ENCODE measurements around the gene CD274.

CD274 gene

DNA sequence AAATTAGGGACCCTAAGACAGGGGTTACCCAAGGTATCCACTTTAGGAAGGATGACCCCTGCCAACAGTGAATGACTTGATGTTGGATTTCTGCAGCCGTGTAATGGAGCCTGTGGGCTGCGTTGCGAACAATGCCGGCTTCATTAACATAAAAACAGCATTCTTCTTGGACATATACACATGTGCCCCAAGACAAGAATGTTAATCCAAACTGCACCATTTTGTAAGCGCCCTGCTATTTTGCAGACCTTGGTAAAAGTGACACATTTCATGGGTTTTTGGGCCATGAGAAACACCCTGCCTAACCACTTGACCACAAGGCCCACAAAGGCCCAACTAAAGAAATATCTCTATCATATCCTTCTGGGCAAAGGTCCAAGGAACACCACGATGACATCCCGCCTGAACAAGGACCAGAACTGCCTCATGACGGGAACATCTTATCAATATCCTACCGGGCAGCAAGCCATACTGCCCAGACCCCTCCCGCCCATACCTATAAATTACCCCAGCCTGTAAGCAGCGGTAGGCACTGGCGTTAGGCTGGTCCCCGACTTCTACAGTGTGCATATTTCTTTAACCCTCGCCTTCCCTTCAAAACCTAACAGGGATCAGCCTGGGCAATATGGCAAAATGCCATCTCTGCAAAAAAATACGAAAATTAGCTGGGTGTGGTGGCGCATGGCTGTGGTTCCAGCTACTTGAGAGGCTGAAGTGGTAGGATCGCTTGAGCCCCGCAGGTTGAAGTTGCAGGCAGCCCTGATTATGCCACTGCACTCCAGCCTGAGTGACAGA, 50.3 kb downstream of the CD274 start:
- no peak for DNase-seq

DNA sequence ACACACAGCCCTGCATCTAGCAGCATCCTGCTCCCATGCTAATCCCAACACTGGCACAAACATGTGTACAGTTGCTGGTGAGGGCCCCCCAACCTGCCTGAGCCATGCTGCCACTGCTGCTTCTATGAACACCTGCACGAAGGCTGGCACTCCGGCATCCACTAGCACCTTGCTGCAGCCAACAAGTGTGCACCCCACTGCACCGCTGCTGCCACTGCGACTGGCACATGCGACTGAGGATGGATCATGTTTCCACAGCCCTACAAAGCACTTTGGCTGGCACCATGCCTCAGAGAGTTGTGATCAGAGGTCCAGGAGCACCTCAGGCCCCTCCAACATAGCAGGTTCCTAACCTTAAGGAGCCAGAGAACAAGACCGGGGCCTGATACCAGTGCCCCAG, 52.2 kb downstream of the CD274 start:
- Histone ChIP-seq H3K9me2 (replicated peaks; ENCODE audit: insufficient read depth, low read length) (no peaks in the 10 kb centered on the region), H3F3A (ENCODE audit: insufficient read depth, low read length) (no peaks in the 10 kb centered on the region), H3K79me2 (ENCODE audit: low read length) (no peaks in the 10 kb centered on the region), H3K4me3 (ENCODE audit: low read length) (no peak overlapping the region), H3K4me2 (ENCODE audit: low read depth, low read length) (no peak overlapping the region), H3K27ac (ENCODE audit: low read length) (no peak overlapping the region), H2AFZ (ENCODE audit: low read length) (no peak overlapping the region), H3K4me1 (ENCODE audit: low read length) (no peaks in the 10 kb centered on the region), H3K27me3 (replicated peaks; ENCODE audit: insufficient read depth, low read length) (no peaks in the 10 kb centered on the region), H3K9ac (ENCODE audit: low read length) (no peak overlapping the region), H4K20me1 (ENCODE audit: insufficient read depth, low read length) (no peaks in the 10 kb centered on the region), H3K36me3 (replicated peaks; ENCODE audit: insufficient read depth, low read length) (no peaks in the 10 kb centered on the region), H3K9me3 (replicated peaks; ENCODE audit: insufficient read depth, low read length) (no peaks in the 10 kb centered on the region)
- no peak for TF ChIP-seq EZH2 (optimal IDR thresholded peaks at IDR 0.05; ENCODE audit: low read depth, low read length)
- no peak for TF ChIP-seq EZH2phosphoT487 (IDR thresholded peaks at IDR 0.05; ENCODE audit: low read length)
- TF ChIP-seq, protein P1, sequence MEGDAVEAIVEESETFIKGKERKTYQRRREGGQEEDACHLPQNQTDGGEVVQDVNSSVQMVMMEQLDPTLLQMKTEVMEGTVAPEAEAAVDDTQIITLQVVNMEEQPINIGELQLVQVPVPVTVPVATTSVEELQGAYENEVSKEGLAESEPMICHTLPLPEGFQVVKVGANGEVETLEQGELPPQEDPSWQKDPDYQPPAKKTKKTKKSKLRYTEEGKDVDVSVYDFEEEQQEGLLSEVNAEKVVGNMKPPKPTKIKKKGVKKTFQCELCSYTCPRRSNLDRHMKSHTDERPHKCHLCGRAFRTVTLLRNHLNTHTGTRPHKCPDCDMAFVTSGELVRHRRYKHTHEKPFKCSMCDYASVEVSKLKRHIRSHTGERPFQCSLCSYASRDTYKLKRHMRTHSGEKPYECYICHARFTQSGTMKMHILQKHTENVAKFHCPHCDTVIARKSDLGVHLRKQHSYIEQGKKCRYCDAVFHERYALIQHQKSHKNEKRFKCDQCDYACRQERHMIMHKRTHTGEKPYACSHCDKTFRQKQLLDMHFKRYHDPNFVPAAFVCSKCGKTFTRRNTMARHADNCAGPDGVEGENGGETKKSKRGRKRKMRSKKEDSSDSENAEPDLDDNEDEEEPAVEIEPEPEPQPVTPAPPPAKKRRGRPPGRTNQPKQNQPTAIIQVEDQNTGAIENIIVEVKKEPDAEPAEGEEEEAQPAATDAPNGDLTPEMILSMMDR (IDR thresholded peaks at IDR 0.05; ENCODE audit: low read length), result no peak
- DNase-seq, result no peak

More for the DNA sequence above, 50.3 kb downstream of the CD274 start:
- Histone ChIP-seq H3K27me3 (replicated peaks; ENCODE audit: insufficient read depth, low read length) (no peaks in the 10 kb centered on the region), H3K9ac (ENCODE audit: low read length) (no peak overlapping the region), H3F3A (ENCODE audit: insufficient read depth, low read length) (no peaks in the 10 kb centered on the region), H3K4me1 (ENCODE audit: low read length) (no peaks in the 10 kb centered on the region), H4K20me1 (ENCODE audit: insufficient read depth, low read length) (no peaks in the 10 kb centered on the region), H3K79me2 (ENCODE audit: low read length) (no peaks in the 10 kb centered on the region), H3K9me2 (replicated peaks; ENCODE audit: insufficient read depth, low read length) (no peaks in the 10 kb centered on the region), H3K36me3 (replicated peaks; ENCODE audit: insufficient read depth, low read length) (no peaks in the 10 kb centered on the region), H3K9me3 (replicated peaks; ENCODE audit: insufficient read depth, low read length) (no peaks in the 10 kb centered on the region), H3K4me2 (ENCODE audit: low read depth, low read length) (no peak overlapping the region), H3K4me3 (ENCODE audit: low read length) (no peak overlapping the region), H2AFZ (ENCODE audit: low read length) (no peak overlapping the region), H3K27ac (ENCODE audit: low read length) (no peak overlapping the region)
- TF ChIP-seq EZH2phosphoT487 (IDR thresholded peaks at IDR 0.05; ENCODE audit: low read length), result no peak
- no peak for TF ChIP-seq EZH2 (optimal IDR thresholded peaks at IDR 0.05; ENCODE audit: low read depth, low read length)
- TF ChIP-seq, protein P1 (IDR thresholded peaks at IDR 0.05; ENCODE audit: low read length), result no peak

DNA sequence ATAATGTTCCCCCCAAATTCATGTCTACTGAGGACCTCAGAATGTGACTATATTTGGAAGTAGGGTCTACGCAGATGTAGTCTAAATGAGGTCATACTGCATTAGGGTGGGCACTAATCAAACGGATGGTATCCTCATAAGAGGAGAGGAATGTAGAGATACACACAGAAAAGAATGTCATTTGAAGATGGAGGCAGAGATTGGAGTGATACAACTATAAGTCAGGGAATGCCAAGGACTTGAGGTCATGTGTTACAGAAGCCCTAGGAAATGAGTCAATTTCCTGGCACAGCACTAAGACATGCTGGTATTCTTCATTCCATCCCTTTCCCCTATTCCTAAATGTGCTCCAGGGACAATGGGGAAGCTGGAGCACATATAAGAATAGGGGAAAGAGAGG, 59.2 kb downstream of the CD274 start:
- H3K36me3 ChIP-seq (replicated peaks; ENCODE audit: insufficient read depth, low read length), result no peaks in the 10 kb centered on the region
- H3K4me1 ChIP-seq (ENCODE audit: low read length), result peaks cover 10% of the 10 kb centered on the region
- no peaks in the 10 kb centered on the region for H4K20me1 ChIP-seq (ENCODE audit: insufficient read depth, low read length)
- peak overlapping the region; percentile 85; the same call in 1 of the 2 replicates for H3K4me2 ChIP-seq (ENCODE audit: low read depth, low read length)
- H3F3A ChIP-seq (ENCODE audit: insufficient read depth, low read length), result peaks cover 9% of the 10 kb centered on the region
- H3K9me2 ChIP-seq (replicated peaks; ENCODE audit: insufficient read depth, low read length), result no peaks in the 10 kb centered on the region
- H3K9ac ChIP-seq (ENCODE audit: low read length), result no peak overlapping the region
- no peak overlapping the region for H3K27ac ChIP-seq (ENCODE audit: low read length)
- H3K9me3 ChIP-seq (replicated peaks; ENCODE audit: insufficient read depth, low read length), result no peaks in the 10 kb centered on the region
- H2AFZ ChIP-seq (ENCODE audit: low read length), result no peak overlapping the region
- no peak for DNase-seq
- TF ChIP-seq EZH2phosphoT487 (IDR thresholded peaks at IDR 0.05; ENCODE audit: low read length) (no peak), EZH2 (optimal IDR thresholded peaks at IDR 0.05; ENCODE audit: low read depth, low read length) (no peak)
- TF ChIP-seq, protein P1 (IDR thresholded peaks at IDR 0.05; ENCODE audit: low read length), result no peak
- H3K4me3 ChIP-seq (ENCODE audit: low read length), result no peak overlapping the region
- H3K27me3 ChIP-seq (replicated peaks; ENCODE audit: insufficient read depth, low read length), result no peaks in the 10 kb centered on the region
- H3K79me2 ChIP-seq (ENCODE audit: low read length), result no peaks in the 10 kb centered on the region

Measured in MM.1S (cell line).